HCT116 (cell line): ENCODE data around the gene FHIT. TPM values are rescaled to one million over a fixed set of nuclear protein-coding genes. Genes with fewer than 3 reads are reported as not detected.
"Not testable (repeated sequence)": the region's sequence is repeated elsewhere in the genome, so short reads cannot be mapped to it uniquely, and the experiment has no call there.

Experiments used
- ATAC-seq: fragments of 200-7000 bp; cut with Tn5 transposase; 2 replicates; pipeline ENCODE4 v1.9.1; 2020; ENCODE audit warnings: mild to moderate bottlenecking, moderate library complexity
- BruUV-seq: library from RNA; stranded (reverse); fragments of 400-500 nt; replicated peaks from 2 replicates; lab custom pipeline; 2021; lab: Mats Ljungman, UMichigan
- CTCF ChIA-PET: fragments of 300-600 bp; sonication (Branson Sonifier 250); formaldehyde crosslinking; loops from one replicate; lab custom pipeline; 2021; ENCODE audit warnings: antibody characterized with exemption; lab: Charles Lee
- POLR2A ChIA-PET: fragments of 300-600, 350-600 bp; sonication (Branson Sonifier 250); formaldehyde crosslinking; loops from one replicate; lab custom pipeline; 2021; ENCODE audit warnings: antibody characterized with exemption; lab: Charles Lee
- RAD21 ChIA-PET, 2 experiments: fragments of 300-600 bp; sonication (Branson Sonifier 250); formaldehyde crosslinking; loops; one replicate each; lab custom pipeline; 2023; ENCODE audit warnings: low total read pairs in 2 of 2; ENCODE audit not compliant: uncharacterized antibody in 2 of 2, unreplicated experiment in 2 of 2, low non-redundant PET in 1 of 2; lab: Charles Lee
- DNase-seq: peaks from one replicate; pipeline ENCODE4 v3.0.0-alpha.2; 2010; ENCODE audit warnings: low read depth, low spot score
- H2AFZ ChIP-seq: fragments of 200-600 bp; shearing (Covaris generic), sonication (generic); 2 replicates; pipeline ENCODE4 v1.6.1; 2017; ENCODE audit warnings: low read depth, mixed run types, mixed read lengths, antibody characterized with exemption, low read length; ENCODE audit not compliant: poor library complexity, severe bottlenecking
- H3K27ac ChIP-seq: 2 replicates; pipeline ENCODE4 v1.5.1; 2012; ENCODE audit warnings: low read depth, low read length
- H3K27me3 ChIP-seq: fragments of 200-600 bp; sonication (generic); 2 replicates; pipeline ENCODE4 v1.6.1; 2016; ENCODE audit warnings: mixed run types, low read length, mixed read lengths; ENCODE audit not compliant: insufficient read depth
- H3K36me3 ChIP-seq, 2 experiments: fragments of 200-500 bp in 1 of 2; fragments of 200-600 bp in 1 of 2; sonication (Bioruptor generic) in 1 of 2; sonication (generic) in 1 of 2; 2 replicates each; pipeline versions ENCODE4 v1.5.1 to v1.6.1; 2014 to 2016; ENCODE audit warnings: low read length in 2 of 2, inconsistent platforms in 1 of 2, mixed read lengths in 1 of 2, mixed run types in 1 of 2; ENCODE audit not compliant: insufficient read depth in 2 of 2, control insufficient read depth in 1 of 2
- H3K4me1 ChIP-seq, 2 experiments: fragments of 200-600 bp in 1 of 2; sonication (generic) in 1 of 2; 2 replicates each; pipeline versions ENCODE4 v1.5.1 to v1.6.1; 2012 to 2017; ENCODE audit warnings: low read length in 2 of 2, inconsistent platforms in 1 of 2, mild to moderate bottlenecking in 1 of 2, mixed read lengths in 1 of 2, mixed run types in 1 of 2, moderate library complexity in 1 of 2; ENCODE audit not compliant: insufficient read depth in 2 of 2, control insufficient read depth in 1 of 2
- H3K4me2 ChIP-seq: fragments of 200-600 bp; sonication (generic); 2 replicates; pipeline ENCODE4 v1.6.1; 2017; ENCODE audit warnings: mixed run types, low read length, mixed read lengths
- H3K4me3 ChIP-seq, 2 experiments: fragments of 200-600 bp in 1 of 2; sonication (generic) in 1 of 2; replicated peaks in 1 of 2; 2 replicates each; pipeline ENCODE4 v1.5.1; 2011 to 2016; ENCODE audit warnings: low read length in 2 of 2, control low read depth in 1 of 2, low read depth in 1 of 2, mild to moderate bottlenecking in 1 of 2, mixed read lengths in 1 of 2, mixed run types in 1 of 2
- H3K79me2 ChIP-seq: fragments of 200-600 bp; sonication (generic); 2 replicates; pipeline ENCODE4 v1.6.1; 2017; ENCODE audit warnings: mild to moderate bottlenecking, mixed run types, low read length, moderate library complexity, mixed read lengths; ENCODE audit not compliant: insufficient read depth
- H3K9ac ChIP-seq: fragments of 200-600 bp; sonication (generic); 2 replicates; pipeline ENCODE4 v1.6.1; 2016; ENCODE audit warnings: low read length, mixed read lengths
- H3K9me2 ChIP-seq: fragments of 200-600 bp; sonication (generic), shearing (Covaris generic); 2 replicates; pipeline ENCODE4 v1.6.1; 2017; ENCODE audit warnings: mixed run types, mild to moderate bottlenecking, moderate library complexity; ENCODE audit not compliant: insufficient read depth
- H3K9me3 ChIP-seq, 2 experiments: fragments of 200-500 bp in 1 of 2; fragments of 200-600 bp in 1 of 2; sonication (Bioruptor generic) in 1 of 2; sonication (generic) in 1 of 2; 2 replicates each; pipeline ENCODE4 v1.6.1; 2014 to 2017; ENCODE audit warnings: low read length in 2 of 2, mixed read lengths in 2 of 2, inconsistent platforms in 1 of 2, low read depth in 1 of 2, mild to moderate bottlenecking in 1 of 2, mixed run types in 1 of 2, moderate library complexity in 1 of 2; ENCODE audit not compliant: control insufficient read depth in 1 of 2, insufficient read depth in 1 of 2
- H4K20me1 ChIP-seq: fragments of 200-600 bp; sonication (generic), shearing (Covaris generic); 2 replicates; pipeline ENCODE4 v1.6.1; 2017; ENCODE audit warnings: mixed run types, mild to moderate bottlenecking, moderate library complexity; ENCODE audit not compliant: insufficient read depth
- CBX3 ChIP-seq: IDR thresholded peaks from 2 replicates; pipeline ENCODE4 v1.6.1; 2012; ENCODE audit warnings: low read depth
- CEBPB ChIP-seq: IDR thresholded peaks from 2 replicates; pipeline ENCODE4 v1.6.1; 2012; ENCODE audit warnings: low read depth
- EGR1 ChIP-seq: IDR thresholded peaks from 2 replicates; pipeline ENCODE4 v1.6.1; 2012; ENCODE audit warnings: low read depth
- EZH2 ChIP-seq: fragments of 200-600 bp; sonication (generic); IDR thresholded peaks from 2 replicates; pipeline ENCODE4 v1.6.1; 2017; ENCODE audit warnings: antibody characterized with exemption, mixed run types
- EZH2phosphoT487 ChIP-seq: fragments of 200-600 bp; IDR thresholded peaks from 2 replicates; pipeline ENCODE4 v1.6.1; 2018; ENCODE audit warnings: antibody characterized with exemption, borderline replicate concordance
- FOSL1 ChIP-seq: IDR thresholded peaks from 2 replicates; pipeline ENCODE4 v1.6.1; 2012; ENCODE audit warnings: low read depth
- JUND ChIP-seq: IDR thresholded peaks from 2 replicates; pipeline ENCODE4 v1.6.1; 2012
- POLR2A ChIP-seq: IDR thresholded peaks from 2 replicates; pipeline ENCODE4 v1.7.0; 2011; ENCODE audit warnings: borderline replicate concordance; ENCODE audit not compliant: insufficient read depth, insufficient read length; ENCODE audit errors: extremely low read depth
- REST ChIP-seq: IDR thresholded peaks from 2 replicates; pipeline ENCODE4 v1.6.1; 2012; ENCODE audit warnings: low read depth
- SP1 ChIP-seq: IDR thresholded peaks from 2 replicates; pipeline ENCODE4 v1.6.1; 2012; ENCODE audit warnings: low read depth
- TCF7L2 ChIP-seq: IDR thresholded peaks from 2 replicates; pipeline ENCODE4 v1.7.0; 2011; ENCODE audit warnings: borderline replicate concordance, inconsistent platforms; ENCODE audit not compliant: insufficient read depth, insufficient read length; ENCODE audit errors: extremely low read depth
- YY1 ChIP-seq: IDR thresholded peaks from 2 replicates; pipeline ENCODE4 v1.6.1; 2011; ENCODE audit warnings: low read length, low read depth, moderate library complexity, mild to moderate bottlenecking; ENCODE audit not compliant: insufficient replicate concordance; ENCODE audit errors: extremely low read depth
- ZFX ChIP-seq: fragments of 450-650 bp; IDR thresholded peaks from 2 replicates; pipeline ENCODE4 v1.6.1; 2017
- intact Hi-C: fragments of 100-400 bp; cut with micrococcal nuclease; formaldehyde crosslinking; loops from 2 replicates; pipeline ENCODE4 v1.10.0; 2022
- total RNA-seq: library from RNA; stranded (reverse); gene quantifications from one replicate; pipeline ENCODE4 v1.2.1, GENCODE V29; 2021; ENCODE audit not compliant: unreplicated experiment
- TF ChIP-seq, protein P1 (sequence below): IDR thresholded peaks from 2 replicates; pipeline ENCODE4 v1.6.1; 2012

The FHIT gene
- total RNA-seq, 1 experiment from 2014 or later = 20.1 TPM

GRCh38 chr3:60989626-60990441 lies 261.4 kb downstream of the FHIT start:
- no peaks in the 10 kb centered on the region for H4K20me1 ChIP-seq
- H2AFZ ChIP-seq = no peak overlapping the region
- POLR2A ChIA-PET = no interaction called here
- H3K27ac ChIP-seq = no peak overlapping the region
- H3K4me1 ChIP-seq = no peaks in the 10 kb centered on the region
- TF ChIP-seq EZH2phosphoT487 (no peak), FOSL1 (no peak), ZFX (no peak), EZH2 (no peak), TCF7L2 (no peak), REST (no peak), CEBPB (no peak), YY1 (no peak), POLR2A (no peak), SP1 (no peak), EGR1 (no peak), CBX3 (no peak), JUND (no peak)
- TF ChIP-seq, protein P1, sequence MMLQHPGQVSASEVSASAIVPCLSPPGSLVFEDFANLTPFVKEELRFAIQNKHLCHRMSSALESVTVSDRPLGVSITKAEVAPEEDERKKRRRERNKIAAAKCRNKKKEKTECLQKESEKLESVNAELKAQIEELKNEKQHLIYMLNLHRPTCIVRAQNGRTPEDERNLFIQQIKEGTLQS = no peak
- H3K9me3 ChIP-seq = no peaks in the 10 kb centered on the region; a peak in 1 of 4 replicates
- BruUV-seq = no TSS peak
- no peaks in the 10 kb centered on the region for H3K9me2 ChIP-seq
- DNase-seq (no peak), ATAC-seq (no peak)
- H3K79me2 ChIP-seq = no peaks in the 10 kb centered on the region
- intact Hi-C loops = no loop called here
- H3K27me3 ChIP-seq = no peaks in the 10 kb centered on the region
- H3K9ac ChIP-seq = no peak overlapping the region
- CTCF ChIA-PET = no interaction called here
- H3K4me3 ChIP-seq = no peak overlapping the region
- H3K36me3 ChIP-seq = no peaks in the 10 kb centered on the region
- RAD21 ChIA-PET = no interaction called here
- H3K4me2 ChIP-seq = no peak overlapping the region

- DNase-seq, H3K36me3 ChIP-seq, H3K4me1 ChIP-seq, ATAC-seq, H3K4me3 ChIP-seq, H3K4me2 ChIP-seq, H3K9ac ChIP-seq, H3K9me3 ChIP-seq, intact Hi-C loops, BruUV-seq, H3K79me2 ChIP-seq, CTCF ChIA-PET, H3K27me3 ChIP-seq, H3K27ac ChIP-seq, H2AFZ ChIP-seq, POLR2A ChIA-PET, H4K20me1 ChIP-seq, RAD21 ChIA-PET, H3K9me2 ChIP-seq: not testable (repeated sequence)
Measured at GRCh38 chr3:60987191-60987590, 264.1 kb downstream of the FHIT start.
